ENCODE results near the gene PCED1A. TPM values are rescaled to one million over a fixed set of nuclear protein-coding genes. Genes with fewer than 3 reads are reported as not detected.
A peak's percentile ranks its signal among the peaks of the same experiment; 100 is the strongest.
"Not testable (repeated sequence)": the region's sequence is repeated elsewhere in the genome, so short reads cannot be mapped to it uniquely, and the experiment has no call there.

The PCED1A gene
- total RNA-seq, 1 experiment from 2014 or later, result 21.8 TPM

- no peaks in the 10 kb centered on the region for H3K36me3 ChIP-seq (replicated peaks; ENCODE audit: control insufficient read depth, insufficient read depth, low read length)
- peaks cover 30% of the 10 kb centered on the region for H3K27me3 ChIP-seq (ENCODE audit: control insufficient read depth, insufficient read depth, low read length)
- no peak for DNase-seq
- no peak overlapping the region for H3K4me3 ChIP-seq (ENCODE audit: insufficient read depth, low read depth, low read length)
Measured at GRCh38 chr20:2809690-2810089, 30.8 kb downstream of the PCED1A start.

- not testable (repeated sequence) for H3K36me3 ChIP-seq (replicated peaks; ENCODE audit: control insufficient read depth, insufficient read depth, low read length); DNase-seq; H3K4me3 ChIP-seq (ENCODE audit: insufficient read depth, low read depth, low read length)
- H3K27me3 ChIP-seq (ENCODE audit: control insufficient read depth, insufficient read depth, low read length), result peaks cover 47% of the 10 kb centered on the region
Measured at GRCh38 chr20:2807929-2808328, 32.5 kb downstream of the PCED1A start.

DNA sequence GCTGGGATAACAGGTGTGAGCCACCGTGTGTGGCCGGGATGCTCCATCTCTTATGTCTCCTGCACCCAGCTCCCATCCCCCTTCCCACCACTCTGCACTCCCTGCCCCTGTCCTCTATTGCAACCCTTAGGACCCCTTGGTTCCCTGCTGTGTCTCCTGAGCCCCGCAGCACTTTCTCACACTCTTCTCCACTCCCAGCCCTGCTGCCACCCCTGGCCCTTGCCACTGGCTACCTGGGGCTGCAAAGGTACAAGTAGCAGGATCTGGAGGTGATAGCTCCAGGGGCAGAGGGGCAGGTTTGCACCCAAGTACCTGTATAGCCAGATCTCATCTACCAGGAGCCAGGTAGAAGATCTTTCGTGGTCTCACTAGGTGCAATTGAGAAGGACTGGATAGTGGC lies 33.4 kb downstream of the PCED1A start:
- H3K27me3 ChIP-seq (ENCODE audit: control insufficient read depth, insufficient read depth, low read length), result peaks cover 56% of the 10 kb centered on the region
- no peak overlapping the region for H3K4me3 ChIP-seq (ENCODE audit: insufficient read depth, low read depth, low read length)
- H3K36me3 ChIP-seq (replicated peaks; ENCODE audit: control insufficient read depth, insufficient read depth, low read length), result no peaks in the 10 kb centered on the region
- no peak for DNase-seq

DNA sequence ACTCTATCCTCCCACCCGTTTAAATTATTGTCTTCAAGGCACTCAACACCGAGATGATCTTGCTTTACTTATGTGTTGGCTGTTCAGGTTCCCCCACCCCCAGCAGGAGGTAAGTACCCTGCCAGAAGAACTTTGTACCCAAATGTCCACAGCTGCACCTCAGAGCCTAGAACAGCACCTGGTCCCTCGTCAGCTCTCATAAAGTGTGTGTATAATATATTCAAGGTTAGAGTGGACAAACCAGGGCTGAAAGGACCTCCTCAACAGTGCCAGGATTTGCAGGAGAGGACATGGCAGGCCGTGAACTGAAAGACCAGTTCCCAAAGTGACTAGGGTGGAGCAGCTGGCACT lies 34.1 kb downstream of the PCED1A start:
- H3K27me3 ChIP-seq (ENCODE audit: control insufficient read depth, insufficient read depth, low read length), result peaks cover 61% of the 10 kb centered on the region

DNA sequence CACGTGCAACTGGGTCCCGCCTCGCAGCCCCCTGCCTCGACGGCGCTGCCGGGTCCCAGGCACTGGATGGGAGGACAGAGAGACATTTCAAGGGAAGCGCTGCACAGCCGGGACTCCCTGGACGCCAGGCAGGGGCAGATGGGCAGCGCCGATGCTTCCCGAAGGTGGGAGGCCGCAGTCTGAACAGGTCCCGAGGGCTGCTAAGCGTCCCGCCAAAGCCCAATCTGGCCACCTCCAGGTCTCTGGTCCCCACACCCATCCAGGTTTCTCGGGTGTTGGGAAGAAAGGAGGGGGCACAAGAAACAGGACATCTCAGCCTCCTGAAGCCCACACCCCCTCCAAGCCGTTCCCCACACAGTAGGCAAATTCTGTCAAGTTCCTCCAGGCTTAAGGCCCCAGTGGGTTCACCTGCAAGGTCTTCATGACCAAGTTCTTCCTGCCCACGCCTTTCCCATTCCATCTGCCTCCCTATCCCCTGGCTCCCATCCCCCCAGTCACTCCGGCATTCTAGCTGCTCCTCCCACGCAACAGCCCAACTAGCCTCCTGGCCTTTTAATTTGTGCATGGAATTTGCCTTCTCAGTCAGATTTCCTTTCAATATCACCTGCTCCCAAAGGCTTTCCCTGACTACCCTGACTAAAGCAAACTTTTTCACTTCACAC lies 34.6 kb downstream of the PCED1A start:
- H3K27me3 ChIP-seq (ENCODE audit: control insufficient read depth, insufficient read depth, low read length), result peaks cover 66% of the 10 kb centered on the region
- DNase-seq, result peak; percentile 79
- H3K4me3 ChIP-seq (ENCODE audit: insufficient read depth, low read depth, low read length), result no peak overlapping the region
- no peaks in the 10 kb centered on the region for H3K36me3 ChIP-seq (replicated peaks; ENCODE audit: control insufficient read depth, insufficient read depth, low read length)

More for the DNA sequence above, 34.1 kb downstream of the PCED1A start:
- DNase-seq, result no peak
- no peaks in the 10 kb centered on the region for H3K36me3 ChIP-seq (replicated peaks; ENCODE audit: control insufficient read depth, insufficient read depth, low read length)
- H3K4me3 ChIP-seq (ENCODE audit: insufficient read depth, low read depth, low read length), result no peak overlapping the region

DNA sequence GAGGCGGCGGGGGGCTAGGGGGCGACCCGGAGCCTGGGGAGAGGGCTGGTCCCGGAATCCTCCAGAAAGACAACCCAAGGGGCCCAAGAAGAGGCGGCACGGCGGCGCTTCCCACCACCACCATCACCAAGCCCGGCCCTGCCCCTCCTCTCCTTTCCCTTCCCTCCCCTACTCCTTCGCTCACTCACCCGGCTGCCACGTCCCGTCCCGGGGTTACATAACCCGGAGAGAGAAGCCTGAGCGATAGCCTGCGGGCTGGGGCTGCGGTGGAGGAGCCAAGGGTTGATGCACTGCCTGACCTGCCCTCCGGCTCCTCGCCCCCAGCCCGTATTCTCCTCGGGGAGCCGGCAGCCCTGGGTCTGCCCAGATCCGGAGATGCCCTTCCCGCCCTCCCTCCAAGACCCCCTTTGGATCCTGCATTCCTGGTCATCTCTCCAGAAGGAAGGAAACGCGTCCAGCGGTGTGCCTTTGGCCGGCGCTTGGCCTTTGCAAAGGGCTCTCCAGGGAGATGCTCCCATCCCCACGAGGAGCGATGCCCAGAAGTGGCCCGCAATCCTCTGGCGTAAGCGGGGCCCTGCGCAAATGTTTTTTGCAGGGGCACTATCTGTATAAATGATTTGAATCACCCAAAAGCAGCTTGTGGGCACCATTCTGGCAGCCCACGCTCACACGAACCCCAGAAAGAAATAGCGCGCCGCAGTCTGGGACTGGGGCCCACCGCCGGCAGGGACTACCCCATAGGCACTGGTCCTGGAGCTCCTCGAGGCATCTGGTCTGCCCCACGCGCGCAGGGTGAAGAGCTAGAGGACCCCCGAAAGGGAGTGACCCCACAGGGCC lies 35.4 kb downstream of the PCED1A start:
- H3K4me3 ChIP-seq (ENCODE audit: insufficient read depth, low read depth, low read length), result peak overlapping the region; percentile 23; the same call in 1 of the 2 replicates
- H3K27me3 ChIP-seq (ENCODE audit: control insufficient read depth, insufficient read depth, low read length), result peaks cover 69% of the 10 kb centered on the region
- H3K36me3 ChIP-seq (replicated peaks; ENCODE audit: control insufficient read depth, insufficient read depth, low read length), result no peaks in the 10 kb centered on the region
- peak; percentile 87 for DNase-seq

DNA sequence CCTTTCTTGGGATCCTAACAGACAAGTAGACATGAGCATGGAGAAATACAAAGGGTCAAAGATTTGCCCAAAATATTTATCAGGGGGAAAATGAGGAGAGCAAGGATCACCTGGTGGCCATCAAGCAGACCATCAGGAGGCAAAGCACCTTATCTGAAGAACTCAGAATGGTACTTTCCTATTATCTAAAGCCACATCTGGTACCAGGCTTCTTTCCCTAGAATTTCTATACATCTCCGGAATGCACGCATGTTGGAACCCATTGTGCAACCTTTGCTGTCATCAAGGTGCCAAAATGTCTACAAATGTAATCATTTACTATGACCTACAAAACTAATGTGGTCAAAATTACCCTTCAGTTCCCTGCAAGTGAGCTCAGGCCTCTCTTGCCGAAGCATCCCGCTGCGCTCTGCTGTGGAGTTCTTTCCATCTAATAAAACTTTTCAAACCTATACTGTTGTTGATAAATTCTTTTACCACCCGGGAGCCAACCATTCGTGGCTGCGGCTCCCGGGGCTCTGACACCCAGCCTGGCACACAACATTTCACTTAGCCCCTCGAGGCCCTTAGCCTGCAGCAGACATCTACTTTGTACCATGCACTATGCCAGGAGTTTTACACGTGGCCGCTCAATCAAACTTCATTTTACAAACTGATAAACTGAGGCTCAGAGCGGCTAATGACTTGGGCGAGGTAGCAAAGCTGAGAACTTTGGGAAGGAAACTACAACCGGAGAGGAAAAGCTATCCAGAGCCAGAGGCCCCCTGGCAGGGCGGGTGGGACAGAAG lies 36.2 kb downstream of the PCED1A start:
- Histone ChIP-seq H3K36me3 (replicated peaks; ENCODE audit: control insufficient read depth, insufficient read depth, low read length) (no peaks in the 10 kb centered on the region), H3K4me3 (ENCODE audit: insufficient read depth, low read depth, low read length) (no peak overlapping the region), H3K27me3 (ENCODE audit: control insufficient read depth, insufficient read depth, low read length) (peaks cover 71% of the 10 kb centered on the region)
- DNase-seq, result no peak

GRCh38 chr20:2801286-2801728 lies 39.1 kb downstream of the PCED1A start:
- Histone ChIP-seq H3K36me3 (replicated peaks; ENCODE audit: control insufficient read depth, insufficient read depth, low read length) (peaks cover 3% of the 10 kb centered on the region), H3K4me3 (ENCODE audit: insufficient read depth, low read depth, low read length) (peak overlapping the region; percentile 95), H3K27me3 (ENCODE audit: control insufficient read depth, insufficient read depth, low read length) (peaks cover 58% of the 10 kb centered on the region)
- DNase-seq, result no peak

DNA sequence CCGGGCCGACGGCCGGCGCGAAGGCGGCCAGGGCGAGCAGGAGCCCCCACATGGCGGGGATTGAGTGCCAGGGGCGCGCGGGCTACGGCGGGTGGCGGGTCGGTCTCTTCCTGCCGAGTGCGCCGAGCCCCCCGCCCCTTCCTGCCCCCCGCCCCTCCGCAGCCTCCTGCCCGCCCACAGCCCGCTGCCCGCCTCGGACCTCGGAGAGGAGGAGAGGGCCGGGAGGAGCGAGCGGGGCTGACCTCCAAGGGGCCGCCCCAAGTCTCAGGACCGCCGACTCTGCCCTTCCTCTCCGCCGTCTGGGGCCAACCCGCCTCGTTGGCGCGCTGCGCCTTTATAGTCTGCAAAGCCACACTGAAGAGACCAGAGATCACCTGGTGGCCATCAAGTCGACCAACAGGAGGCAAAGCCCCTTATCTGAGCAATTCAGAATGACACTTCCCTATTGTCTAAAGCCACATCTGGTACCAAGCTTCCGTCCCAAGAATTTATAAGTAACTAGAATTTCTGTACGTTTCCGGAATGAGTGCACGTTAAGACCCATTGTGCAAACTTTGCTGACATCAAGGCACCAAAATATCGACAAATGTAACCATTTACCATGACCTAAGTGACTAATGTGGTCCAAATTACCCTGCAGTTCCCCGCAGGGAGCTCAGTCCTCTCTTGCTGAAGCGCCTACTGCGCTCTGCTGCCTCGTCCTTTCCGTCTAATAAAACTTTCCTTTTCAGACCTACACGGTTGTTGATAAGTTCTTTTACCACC lies 39.8 kb downstream of the PCED1A start, which contains the start of gene CPXM1:
Gene CPXM1, minus strand, starts transcription at position 107 of the 765 bp plus-strand sequence. Its CDS starts 55 bp downstream, at position 52.
- H3K36me3 ChIP-seq (replicated peaks; ENCODE audit: control insufficient read depth, insufficient read depth, low read length), result peaks cover 3% of the 10 kb centered on the region
- peak; percentile 97 for DNase-seq
- H3K4me3 ChIP-seq (ENCODE audit: insufficient read depth, low read depth, low read length), result peak within 1 kb of the TSS; percentile 95
- peaks cover 52% of the 10 kb centered on the region for H3K27me3 ChIP-seq (ENCODE audit: control insufficient read depth, insufficient read depth, low read length)

GRCh38 chr20:2799688-2800520 lies 40.6 kb downstream of the PCED1A start:
- peak; percentile 86 for DNase-seq
- Histone ChIP-seq H3K27me3 (ENCODE audit: control insufficient read depth, insufficient read depth, low read length) (peaks cover 44% of the 10 kb centered on the region), H3K36me3 (replicated peaks; ENCODE audit: control insufficient read depth, insufficient read depth, low read length) (peaks cover 3% of the 10 kb centered on the region), H3K4me3 (ENCODE audit: insufficient read depth, low read depth, low read length) (peak overlapping the region; percentile 95)

- Histone ChIP-seq H3K4me3 (ENCODE audit: insufficient read depth, low read depth, low read length) (peak overlapping the region; percentile 95), H3K36me3 (replicated peaks; ENCODE audit: control insufficient read depth, insufficient read depth, low read length) (peaks cover 6% of the 10 kb centered on the region), H3K27me3 (ENCODE audit: control insufficient read depth, insufficient read depth, low read length) (peaks cover 37% of the 10 kb centered on the region)
- no peak for DNase-seq
Measured at GRCh38 chr20:2799271-2799670, 41.2 kb downstream of the PCED1A start.

DNA sequence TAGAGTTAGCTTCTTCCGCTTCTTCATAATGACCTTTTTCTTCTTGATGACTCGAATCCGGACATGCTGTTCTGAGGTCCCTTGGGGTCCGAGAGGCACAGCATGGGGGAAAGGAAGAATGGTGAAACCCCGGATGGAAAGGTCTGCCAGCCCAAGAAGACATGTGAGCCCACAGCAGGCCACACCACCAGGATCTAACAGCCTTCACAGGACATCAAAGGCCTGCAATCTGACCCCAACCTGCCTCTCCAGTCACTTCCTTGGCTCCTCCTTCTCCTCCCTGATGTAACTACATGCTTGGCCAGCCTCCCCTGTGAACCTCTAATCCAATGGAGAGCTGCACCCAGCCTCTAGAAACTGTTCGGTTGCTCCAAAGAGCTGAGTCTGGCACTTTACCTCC lies 41.6 kb downstream of the PCED1A start:
- H3K4me3 ChIP-seq (ENCODE audit: insufficient read depth, low read depth, low read length), result peak overlapping the region; percentile 95; the same call in 1 of the 2 replicates
- peak; percentile 81 for DNase-seq
- H3K27me3 ChIP-seq (ENCODE audit: control insufficient read depth, insufficient read depth, low read length), result peaks cover 33% of the 10 kb centered on the region
- peaks cover 6% of the 10 kb centered on the region for H3K36me3 ChIP-seq (replicated peaks; ENCODE audit: control insufficient read depth, insufficient read depth, low read length)

- Histone ChIP-seq H3K36me3 (replicated peaks; ENCODE audit: control insufficient read depth, insufficient read depth, low read length) (peaks cover 6% of the 10 kb centered on the region), H3K27me3 (ENCODE audit: control insufficient read depth, insufficient read depth, low read length) (peaks cover 28% of the 10 kb centered on the region), H3K4me3 (ENCODE audit: insufficient read depth, low read depth, low read length) (no peak overlapping the region)
- no peak for DNase-seq
Measured at GRCh38 chr20:2798095-2798805, 42.2 kb downstream of the PCED1A start.
